Osteoblast (primary cell): ENCODE results near the gene STYXL2. TPM values are rescaled to one million over a fixed set of nuclear protein-coding genes. Genes with fewer than 3 reads are reported as not detected.

ENCODE experiments used
- DNase-seq: peaks from one replicate; pipeline ENCODE4 v3.0.0; 2011; ENCODE audit warnings: low spot score, mixed read lengths; ENCODE audit not compliant: insufficient read length; ENCODE audit errors: missing footprints
- H2AFZ ChIP-seq: 2 replicates; pipeline ENCODE4 v1.6.0; 2011; ENCODE audit warnings: mild to moderate bottlenecking, low read length
- H3K27ac ChIP-seq: 2 replicates; pipeline ENCODE4 v1.5.1; 2011; ENCODE audit warnings: mild to moderate bottlenecking, low read depth, low read length, moderate library complexity
- H3K27me3 ChIP-seq: 2 replicates; pipeline ENCODE4 v1.6.0; 2012; ENCODE audit warnings: mild to moderate bottlenecking, control low read depth, inconsistent platforms, low read length, moderate library complexity; ENCODE audit not compliant: insufficient read depth
- H3K36me3 ChIP-seq: 2 replicates; pipeline ENCODE4 v1.5.1; 2011; ENCODE audit warnings: mild to moderate bottlenecking, low read length, control low read depth, moderate library complexity; ENCODE audit not compliant: insufficient read depth
- H3K4me1 ChIP-seq: 2 replicates; pipeline ENCODE4 v1.5.1; 2011; ENCODE audit warnings: mild to moderate bottlenecking, low read length, control low read depth, moderate library complexity; ENCODE audit not compliant: insufficient read depth
- H3K4me2 ChIP-seq: 2 replicates; pipeline ENCODE4 v1.6.0; 2011; ENCODE audit warnings: mild to moderate bottlenecking, low read length; ENCODE audit not compliant: insufficient read depth
- H3K4me3 ChIP-seq: fragments of 200-600 bp; sonication (generic); 3 replicates; pipeline ENCODE4 v1.5.1; 2012; ENCODE audit warnings: mild to moderate bottlenecking, low read length, inconsistent platforms; ENCODE audit not compliant: insufficient read depth
- H3K79me2 ChIP-seq: 2 replicates; pipeline ENCODE4 v1.6.0; 2012; ENCODE audit warnings: mild to moderate bottlenecking, low read length, control low read depth, inconsistent platforms; ENCODE audit not compliant: insufficient read depth
- H3K9me3 ChIP-seq: 2 replicates; pipeline ENCODE4 v1.5.1; 2011; ENCODE audit warnings: low read depth, low read length, control low read depth
- H4K20me1 ChIP-seq: 2 replicates; pipeline ENCODE4 v1.6.0; 2012; ENCODE audit warnings: mild to moderate bottlenecking, low read length, control low read depth; ENCODE audit not compliant: insufficient read depth
- CTCF ChIP-seq: IDR thresholded peaks from 2 replicates; pipeline ENCODE4 v1.5.1; 2011; ENCODE audit warnings: mild to moderate bottlenecking, low read depth, low read length, moderate library complexity; ENCODE audit errors: extremely low read depth
- total RNA-seq: library from RNA; depleted of rRNA; stranded (reverse); fragments of >200 nt; gene quantifications from 2 replicates; pipeline ENCODE4 v1.2.3, GENCODE V29; 2012

The STYXL2 gene
- total RNA-seq, 1 donor: not detected

GRCh38 chr1:167126317-167126716 is 32.4 kb downstream of the STYXL2 start:
- Histone ChIP-seq H3K36me3 (no peaks in the 10 kb centered on the region), H3K79me2 (no peaks in the 10 kb centered on the region), H3K4me1 (no peaks in the 10 kb centered on the region), H3K9me3 (no peaks in the 10 kb centered on the region), H4K20me1 (no peaks in the 10 kb centered on the region), H2AFZ (no peak overlapping the region), H3K27ac (no peak overlapping the region), H3K4me2 (no peak overlapping the region), H3K4me3 (no peak overlapping the region), H3K27me3 (no peaks in the 10 kb centered on the region)
- no peak for TF ChIP-seq CTCF
- DNase-seq: no peak

GRCh38 chr1:167126811-167127210 is 32.9 kb downstream of the STYXL2 start:
- H2AFZ ChIP-seq: no peak overlapping the region
- H3K9me3 ChIP-seq: no peaks in the 10 kb centered on the region
- H3K79me2 ChIP-seq: no peaks in the 10 kb centered on the region
- no peak for TF ChIP-seq CTCF
- no peak overlapping the region for H3K4me2 ChIP-seq
- H3K27me3 ChIP-seq: no peaks in the 10 kb centered on the region
- DNase-seq: peak; percentile 72
- no peak overlapping the region for H3K27ac ChIP-seq
- H3K4me1 ChIP-seq: no peaks in the 10 kb centered on the region
- no peak overlapping the region for H3K4me3 ChIP-seq
- no peaks in the 10 kb centered on the region for H3K36me3 ChIP-seq
- H4K20me1 ChIP-seq: no peaks in the 10 kb centered on the region

- Histone ChIP-seq H3K4me2 (no peak overlapping the region), H3K36me3 (no peaks in the 10 kb centered on the region), H3K79me2 (no peaks in the 10 kb centered on the region), H2AFZ (no peak overlapping the region), H3K27me3 (no peaks in the 10 kb centered on the region), H4K20me1 (no peaks in the 10 kb centered on the region), H3K4me3 (no peak overlapping the region), H3K27ac (no peak overlapping the region), H3K9me3 (no peaks in the 10 kb centered on the region), H3K4me1 (no peaks in the 10 kb centered on the region)
- no peak for DNase-seq
- TF ChIP-seq CTCF: no peak
Observed at GRCh38 chr1:167127236-167127635, 33.4 kb downstream of the STYXL2 start.

GRCh38 chr1:167127661-167128060 is 33.8 kb downstream of the STYXL2 start:
- H3K9me3 ChIP-seq: no peaks in the 10 kb centered on the region
- H3K27ac ChIP-seq: no peak overlapping the region
- H3K27me3 ChIP-seq: no peaks in the 10 kb centered on the region
- no peak overlapping the region for H3K4me3 ChIP-seq
- no peak for DNase-seq
- no peaks in the 10 kb centered on the region for H3K79me2 ChIP-seq
- H3K36me3 ChIP-seq: no peaks in the 10 kb centered on the region
- TF ChIP-seq CTCF: no peak
- H3K4me2 ChIP-seq: no peak overlapping the region
- no peaks in the 10 kb centered on the region for H4K20me1 ChIP-seq
- no peak overlapping the region for H2AFZ ChIP-seq
- H3K4me1 ChIP-seq: no peaks in the 10 kb centered on the region
